Measurements from ENCODE around the gene YBEY. TPM values are rescaled to one million over a fixed set of nuclear protein-coding genes. Genes with fewer than 3 reads are reported as not detected.
A peak's percentile ranks its signal among the peaks of the same experiment; 100 is the strongest.

Gene YBEY
- total and polyA plus RNA-seq, 2 of the 13 experiments (the other 11 are each of a cell fraction or from before 2014, with no cell fraction given): 6.5 to 8.9 TPM

- TF ChIP-seq UBTF (CRISPR knock-in tag; IDR thresholded peaks at IDR 0.05) (peak; percentile 24; the same call in 1 of the 2 replicates), ATF4 (CRISPR knock-in tag; IDR thresholded peaks at IDR 0.05) (0 out of 4 replicates have a peak, but pooled peaks of 1 of the 2 experiments have one; percentile 39), PAWR (CRISPR knock-in tag; IDR thresholded peaks at IDR 0.05; ENCODE audit: borderline replicate concordance) (no peak), ZNF773 (CRISPR knock-in tag; IDR thresholded peaks at IDR 0.05; ENCODE audit: borderline replicate concordance) (no peak), ZNF678 (CRISPR knock-in tag; IDR thresholded peaks at IDR 0.05) (no peak), HNF1B (CRISPR knock-in tag; IDR thresholded peaks at IDR 0.05) (0 out of 2 replicates have a peak, but pooled peaks have one; percentile 30), NR2C2 (CRISPR knock-in tag; IDR thresholded peaks at IDR 0.05; ENCODE audit: borderline replicate concordance) (0 out of 2 replicates have a peak, but pooled peaks have one; percentile 27), TMF1 (CRISPR knock-in tag; IDR thresholded peaks at IDR 0.05; ENCODE audit: low read depth) (no peak), ZNF652 (CRISPR knock-in tag; IDR thresholded peaks at IDR 0.05; ENCODE audit: borderline replicate concordance, low read depth) (no peak), ZFP91 (CRISPR knock-in tag; IDR thresholded peaks at IDR 0.05; ENCODE audit: borderline replicate concordance) (no peak), ZNF350 (CRISPR knock-in tag; IDR thresholded peaks at IDR 0.05; ENCODE audit: borderline replicate concordance, low read depth) (no peak), ZNF619 (CRISPR knock-in tag; IDR thresholded peaks at IDR 0.05) (no peak), ZBTB2 (CRISPR knock-in tag; IDR thresholded peaks at IDR 0.05; ENCODE audit: low read depth) (no peak), ZNF430 (CRISPR knock-in tag; IDR thresholded peaks at IDR 0.05) (0 out of 2 replicates have a peak, but pooled peaks have one; percentile 10), EZH2 (conservative IDR thresholded peaks at IDR 0.05; ENCODE audit: low read depth, low read length) (no peak), ZNF800 (CRISPR knock-in tag; IDR thresholded peaks at IDR 0.05) (no peak), MBD4 (IDR thresholded peaks at IDR 0.05; ENCODE audit: borderline replicate concordance, low read length) (no peak)
Observed at GRCh38 chr21:46322351-46323226, 36.4 kb downstream of the YBEY start (continued).
